Epidermal melanocyte (primary cell): ENCODE results near the gene ZXDA.
"Not testable (repeated sequence)": the region's sequence is repeated elsewhere in the genome, so short reads cannot be mapped to it uniquely, and the experiment has no call there.

Experiments
- DNase-seq: peaks from one replicate; pipeline ENCODE4 v3.0.0; 2011; ENCODE audit warnings: low spot score; ENCODE audit not compliant: insufficient read length

The ZXDA gene

DNA sequence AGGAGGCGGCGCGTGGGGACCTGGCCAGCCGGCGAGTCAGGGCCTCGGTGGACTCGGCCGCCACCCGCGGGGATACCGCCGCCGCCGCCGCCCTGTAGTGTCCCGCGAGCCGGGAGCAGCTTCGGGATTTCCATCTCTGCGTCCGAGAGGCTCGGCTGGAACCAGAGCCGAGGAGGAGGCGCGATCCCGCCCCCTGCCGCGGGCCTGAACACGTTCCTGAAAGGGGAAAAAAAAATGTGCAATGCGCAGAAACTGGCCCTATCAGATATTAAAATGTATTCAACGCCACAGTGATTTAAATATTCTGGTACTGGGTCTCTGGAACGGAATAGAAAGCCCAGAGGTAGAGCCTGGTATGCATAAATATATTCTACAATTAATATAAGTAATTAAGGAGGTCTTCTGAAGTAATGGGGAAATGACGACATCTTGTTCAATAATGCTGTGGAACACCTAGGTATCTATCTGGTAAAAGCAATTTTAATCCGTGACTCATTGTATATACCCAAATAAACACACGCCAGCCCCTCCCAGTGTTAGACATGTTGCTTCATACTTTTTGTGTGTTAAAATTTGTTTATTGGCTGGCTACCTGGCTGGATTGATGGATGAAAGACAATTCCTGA is at the start of gene ZXDA:
TSS of gene ZXDA (minus strand) at position 172 of the 626 bp plus-strand sequence. CDS start at position 134, 38 bp downstream.
- DNase-seq: not testable (repeated sequence)

GRCh38 chrX:57952320-57952678 is 42.0 kb upstream of the ZXDA start:
- no peak for DNase-seq

DNA sequence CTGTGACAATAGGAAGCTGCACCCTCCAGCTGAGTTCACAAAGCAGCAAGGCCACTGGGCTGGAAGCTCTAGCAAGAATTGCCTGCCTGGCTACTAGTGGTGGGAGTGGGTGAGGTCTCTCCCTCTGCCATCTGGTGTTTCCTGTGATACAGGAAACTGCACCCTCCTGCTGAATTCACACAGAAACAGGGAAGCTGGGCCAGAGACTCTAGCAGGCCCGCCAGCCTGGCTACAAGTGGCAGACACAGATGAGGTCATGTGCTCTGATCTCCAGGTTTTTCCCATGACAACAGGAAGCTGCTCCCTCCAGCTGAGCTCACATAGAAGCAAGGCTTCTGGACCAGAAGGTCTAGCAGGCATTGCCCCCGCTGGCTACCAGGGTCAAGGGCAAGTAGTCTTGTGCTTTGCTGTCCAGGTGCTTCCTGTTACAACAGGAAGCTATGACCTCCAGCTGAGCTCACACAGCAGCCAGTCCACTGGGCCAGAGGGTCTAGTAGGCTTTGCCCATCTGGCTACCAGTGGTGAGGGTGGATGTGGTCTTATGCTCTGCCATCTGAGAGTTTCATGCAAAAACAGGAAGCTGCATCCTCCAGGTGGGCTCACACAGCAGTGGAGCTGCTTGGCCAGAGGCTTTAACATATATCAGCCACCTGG is 41.5 kb upstream of the ZXDA start:
- DNase-seq: no peak

DNA sequence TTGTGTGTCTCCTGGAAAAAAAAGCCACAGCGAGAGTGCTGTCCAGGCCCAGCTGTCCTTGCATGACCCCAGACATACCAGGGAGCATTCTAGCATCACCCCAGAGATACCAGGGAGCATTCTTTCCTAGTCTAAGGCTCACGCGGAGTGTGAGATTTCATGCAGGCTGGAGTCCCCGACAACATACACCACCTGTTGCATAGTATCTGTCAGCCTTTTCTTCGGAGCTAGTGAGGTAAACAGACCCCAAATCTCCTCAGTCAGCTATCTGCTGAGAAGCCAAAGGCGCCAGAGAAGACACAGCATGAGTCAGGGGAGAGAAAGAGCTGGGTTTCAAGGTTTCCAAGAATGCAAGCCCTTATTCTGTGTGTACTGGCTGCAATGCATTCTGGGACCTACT is 23.1 kb upstream of the ZXDA start:
- no peak for DNase-seq

GRCh38 chrX:57932266-57932665 is 22.0 kb upstream of the ZXDA start:
- no peak for DNase-seq

DNA sequence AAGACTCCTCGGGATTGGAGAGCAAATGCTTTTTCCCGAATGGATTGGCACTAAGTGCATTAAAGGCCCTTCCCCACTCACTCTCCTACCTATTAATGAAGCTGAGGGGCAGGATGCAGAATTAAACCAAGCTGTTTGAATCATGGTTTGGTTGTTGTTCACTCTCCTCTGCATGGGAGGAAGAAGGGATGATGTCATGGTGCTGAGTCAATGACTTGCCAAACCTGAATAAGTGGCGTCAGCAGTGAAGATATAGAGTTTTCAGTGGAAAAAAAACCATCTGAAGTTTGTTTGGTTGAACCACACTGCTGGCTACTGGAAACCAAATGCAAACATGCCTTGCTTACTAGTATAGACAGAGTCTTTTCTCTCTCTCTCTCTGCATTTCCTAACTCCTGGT is 19.8 kb upstream of the ZXDA start:
- no peak for DNase-seq

GRCh38 chrX:57929373-57929772 is 19.1 kb upstream of the ZXDA start:
- DNase-seq: no peak

- DNase-seq: no peak
Measured at GRCh38 chrX:57925806-57926205, 15.5 kb upstream of the ZXDA start.

DNA sequence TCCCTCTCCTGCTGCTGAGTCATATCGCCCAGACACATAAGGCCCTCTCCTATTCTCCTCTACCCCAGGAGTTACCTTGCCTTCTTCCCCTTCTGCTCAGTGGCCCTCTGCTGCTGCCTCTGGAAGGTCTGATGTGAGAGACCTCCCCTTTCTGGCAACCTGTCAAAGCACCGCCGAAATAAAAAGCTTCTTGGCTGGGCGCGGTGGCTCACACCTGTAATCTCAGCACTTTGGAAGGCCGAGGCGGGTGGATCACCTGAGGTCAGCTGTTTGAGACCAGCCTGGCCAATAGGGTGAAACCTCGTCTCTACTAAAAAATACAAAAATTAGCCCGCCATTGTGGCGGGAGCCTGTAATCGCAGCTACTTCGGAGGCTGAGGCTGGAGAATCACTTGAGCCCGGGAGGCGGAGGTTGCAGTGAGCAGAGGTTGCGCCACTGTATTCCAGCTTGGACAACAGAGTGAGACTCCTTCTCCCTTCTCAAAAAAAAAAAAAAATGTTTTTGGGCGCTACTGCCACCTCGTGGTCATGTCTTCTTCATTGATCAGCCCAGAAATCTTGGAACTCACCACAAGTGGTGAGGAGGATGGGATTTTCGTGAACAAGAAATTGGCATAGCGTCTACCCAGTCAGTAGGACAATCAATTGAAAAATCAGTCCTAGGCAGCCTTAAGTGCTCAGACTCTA is 8.6 kb upstream of the ZXDA start:
- DNase-seq: no peak

GRCh38 chrX:57915680-57916079 is 5.4 kb upstream of the ZXDA start:
- no peak for DNase-seq

DNA sequence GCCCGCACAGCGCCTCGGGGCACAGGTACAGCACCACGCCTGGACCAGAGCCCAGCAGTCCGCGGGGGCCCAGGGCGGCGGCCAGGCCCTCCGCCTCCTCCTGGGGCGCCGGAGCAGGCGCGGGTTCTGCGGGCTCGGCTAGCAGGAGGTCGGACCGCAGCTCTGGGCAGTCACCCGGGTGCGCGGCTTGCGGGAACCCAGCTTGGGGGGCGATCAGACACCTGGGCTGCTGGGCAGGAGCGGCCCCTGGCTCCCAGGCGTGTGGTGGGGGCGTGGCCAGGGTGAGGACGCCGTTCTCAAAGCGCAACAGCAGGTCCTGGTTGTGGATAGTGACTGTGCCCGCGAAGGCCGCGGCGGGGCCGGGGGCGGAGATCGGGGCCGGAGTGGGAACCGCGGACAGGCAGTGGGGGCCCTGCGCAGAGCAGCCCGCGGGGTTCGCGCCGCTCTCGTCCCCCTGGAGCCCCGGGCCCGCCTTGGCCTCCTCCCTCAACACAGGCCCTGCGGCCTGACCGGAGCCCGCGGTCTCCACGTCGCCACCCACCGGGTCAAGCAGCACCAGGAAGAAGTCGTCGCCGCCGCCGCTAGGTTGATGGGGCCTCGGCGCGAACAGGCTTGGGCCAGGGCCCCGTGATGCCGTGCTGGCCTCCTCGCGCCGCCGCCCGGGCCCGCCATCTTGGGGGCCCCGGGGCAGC is 517 bp downstream of the ZXDA start:
- not testable (repeated sequence) for DNase-seq

DNA sequence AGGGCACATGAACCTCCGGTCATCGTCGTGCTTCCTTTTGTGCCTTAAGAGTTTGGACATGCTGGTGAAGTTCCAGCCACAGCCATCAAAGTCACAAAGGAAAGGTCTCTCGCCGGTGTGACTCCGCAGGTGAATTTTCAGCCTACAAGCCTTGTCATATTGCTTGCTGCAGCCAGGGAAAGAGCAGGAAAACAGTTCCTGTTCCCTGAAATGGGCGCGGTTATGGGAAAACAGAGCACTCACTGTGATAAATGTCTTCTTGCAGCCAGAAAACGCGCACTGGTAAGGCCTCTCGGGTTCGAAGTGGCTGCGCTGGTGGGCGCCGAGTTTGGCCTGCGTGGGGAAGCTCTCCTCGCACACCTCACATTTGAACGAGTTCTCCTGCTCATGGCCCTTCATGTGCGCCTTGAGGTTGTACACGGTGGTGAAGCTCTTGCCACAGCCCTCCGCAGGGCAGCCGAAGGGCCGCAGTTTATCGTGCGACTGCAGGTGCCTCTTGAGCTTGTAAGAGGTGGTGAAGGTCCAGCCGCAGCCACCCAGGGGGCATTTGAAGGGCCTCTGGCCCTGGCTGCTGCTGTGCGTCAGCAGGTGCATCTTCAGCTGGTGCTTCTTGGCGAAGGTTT is 1.2 kb downstream of the ZXDA start:
- DNase-seq: not testable (repeated sequence)

GRCh38 chrX:57906790-57907189 is 3.5 kb downstream of the ZXDA start:
- no peak for DNase-seq

GRCh38 chrX:57905141-57905540 is 5.1 kb downstream of the ZXDA start:
- no peak for DNase-seq

DNA sequence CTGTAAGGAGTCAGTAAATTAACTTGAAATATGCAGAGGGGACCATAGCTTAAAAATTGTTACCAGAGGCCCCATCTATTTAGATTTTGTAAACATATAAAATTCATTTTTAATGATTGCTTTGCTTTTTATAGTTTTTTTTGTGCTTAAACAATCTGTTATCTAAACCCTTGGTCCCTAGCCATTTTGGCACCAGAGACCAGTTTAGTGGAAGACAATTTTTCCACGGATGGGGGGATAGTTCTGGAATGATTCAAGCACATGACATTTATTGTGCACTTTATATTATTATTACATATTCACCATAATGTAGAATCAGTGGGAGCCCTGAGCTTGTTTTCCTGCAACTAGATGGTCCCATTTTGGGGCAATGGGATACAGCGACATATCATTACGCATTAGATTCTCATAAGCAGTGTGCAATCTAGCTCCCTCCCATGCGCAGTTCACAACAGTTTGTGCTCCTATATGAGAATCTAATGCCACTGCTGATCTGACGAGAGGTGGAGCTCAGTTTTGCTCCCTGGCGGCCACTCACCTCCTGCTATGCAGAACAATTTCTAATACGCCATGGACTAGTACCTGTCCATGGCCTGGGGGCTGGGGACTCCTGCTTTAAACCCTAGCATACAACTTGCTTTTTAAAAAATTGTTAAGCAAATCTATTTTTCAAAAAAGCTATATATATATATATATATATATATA is 5.9 kb downstream of the ZXDA start:
- DNase-seq: no peak

- DNase-seq: no peak
Measured at GRCh38 chrX:57902633-57903032, 7.6 kb downstream of the ZXDA start.

- DNase-seq: no peak
Measured at GRCh38 chrX:57901466-57901865, 8.8 kb downstream of the ZXDA start.

GRCh38 chrX:57900975-57901374 is 9.3 kb downstream of the ZXDA start:
- DNase-seq: no peak

- no peak for DNase-seq
Measured at GRCh38 chrX:57899906-57900305, 10.4 kb downstream of the ZXDA start.

DNA sequence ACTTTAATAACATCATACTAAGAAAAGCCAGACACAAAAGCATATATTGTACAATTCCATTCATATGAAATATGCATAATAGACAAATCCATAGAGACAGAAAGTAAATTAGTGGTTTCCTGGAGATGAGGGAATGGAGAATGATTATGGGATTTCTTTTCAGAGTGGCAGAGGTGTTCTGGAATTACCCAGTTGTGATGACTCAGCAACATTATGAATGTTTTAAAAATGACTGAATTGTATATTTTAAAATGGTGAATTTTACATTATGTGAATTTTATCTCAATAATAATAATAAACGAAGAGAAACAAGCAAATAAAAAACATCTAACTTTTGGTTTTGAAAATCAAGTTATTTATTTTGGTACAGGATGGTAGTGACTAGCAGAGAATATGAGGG is 11.2 kb downstream of the ZXDA start:
- DNase-seq: no peak

DNA sequence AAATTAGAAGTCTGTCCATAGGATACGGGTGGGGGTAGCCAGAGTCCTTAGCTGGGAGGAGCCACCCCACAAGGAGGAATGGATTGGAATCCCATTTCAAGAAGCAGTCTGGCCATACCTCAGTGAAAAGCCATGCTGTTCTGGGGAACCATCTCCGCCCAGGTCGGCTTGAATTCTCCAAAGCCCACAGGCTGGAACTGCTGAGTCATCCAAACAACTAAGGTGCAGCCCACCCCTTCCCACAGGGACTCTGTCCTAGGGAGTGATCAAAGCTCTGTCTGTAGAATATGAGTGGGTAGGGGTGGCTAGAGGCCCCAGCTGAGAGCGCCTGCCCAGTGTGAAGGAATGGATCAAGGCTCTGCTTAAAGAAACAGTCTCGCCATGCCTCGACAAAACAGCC is 38.8 kb downstream of the ZXDA start:
- no peak for DNase-seq
